ENCODE measurements around the gene CDKN2B-AS1. TPM values are rescaled to one million over a fixed set of nuclear protein-coding genes. Genes with fewer than 3 reads are reported as not detected.

Gene CDKN2B-AS1
- total RNA-seq, 1 donor from 2014 or later = not detected

DNA sequence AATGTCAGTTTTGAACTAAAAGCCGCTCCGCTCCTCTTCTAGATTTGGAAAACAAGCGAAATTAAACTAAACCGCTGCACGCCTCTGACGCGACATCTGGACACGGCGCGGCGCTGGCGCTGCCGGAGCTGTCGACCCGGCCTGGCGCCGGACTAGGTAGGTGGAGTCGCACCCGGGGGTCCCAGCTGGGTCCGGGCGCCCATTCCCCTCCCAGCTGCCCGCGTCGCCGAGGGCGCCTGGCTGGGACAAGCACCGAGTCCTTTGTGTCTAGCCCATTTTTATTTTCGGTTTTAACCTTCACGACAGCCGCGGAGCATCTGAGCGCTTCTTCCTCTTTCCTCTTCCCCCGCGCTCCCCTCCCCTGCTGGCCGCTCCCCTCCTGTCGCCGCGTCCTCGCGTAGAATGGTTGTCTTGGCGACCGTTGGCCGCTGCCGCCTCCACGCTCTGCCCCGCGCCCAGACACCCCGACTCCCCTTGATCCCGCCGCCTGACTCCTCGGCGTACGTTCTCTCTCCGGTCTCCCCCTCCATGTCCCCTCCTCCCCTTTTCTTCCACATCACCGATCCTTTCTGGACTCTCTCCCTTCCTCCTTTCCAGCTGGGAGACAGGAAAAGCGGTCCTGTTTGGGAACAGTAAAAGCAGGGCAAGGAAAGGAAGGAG, 545 bp downstream of the CDKN2B-AS1 start:
- H3K4me2 ChIP-seq = peak overlapping the region; percentile 95
- H2AFZ ChIP-seq (replicated peaks) = peak overlapping the region; percentile 60
- peaks cover 6% of the 10 kb centered on the region for H3K4me1 ChIP-seq
- peaks cover 18% of the 10 kb centered on the region for H3K4me1 Mint-ChIP-seq
- no peaks in the 10 kb centered on the region for H3K9me3 ChIP-seq (ENCODE audit: low read depth)
- peak overlapping the region; percentile 91 for H3K4me3 Mint-ChIP-seq
- H3K27ac Mint-ChIP-seq = no peak overlapping the region
- peak overlapping the region; percentile 57 for H3K4me3 ChIP-seq
- H3K79me2 ChIP-seq (ENCODE audit: low read depth) = no peaks in the 10 kb centered on the region
- H3K27ac ChIP-seq = no peak overlapping the region
- peaks cover 100% of the 10 kb centered on the region for H3K27me3 ChIP-seq
- H3K36me3 ChIP-seq = no peaks in the 10 kb centered on the region
- peak; percentile 87 for DNase-seq (ENCODE audit: low spot score)
- peaks cover 34% of the 10 kb centered on the region for H3F3A ChIP-seq (ENCODE audit: low read depth)
- peaks cover 62% of the 10 kb centered on the region for H3K27me3 Mint-ChIP-seq (ENCODE audit: insufficient read depth, low read depth)
- H3K36me3 Mint-ChIP-seq = peaks cover 2% of the 10 kb centered on the region
- TF ChIP-seq EZH2 (IDR thresholded peaks at IDR 0.05) = peak; percentile 94
- TF ChIP-seq, protein P1, sequence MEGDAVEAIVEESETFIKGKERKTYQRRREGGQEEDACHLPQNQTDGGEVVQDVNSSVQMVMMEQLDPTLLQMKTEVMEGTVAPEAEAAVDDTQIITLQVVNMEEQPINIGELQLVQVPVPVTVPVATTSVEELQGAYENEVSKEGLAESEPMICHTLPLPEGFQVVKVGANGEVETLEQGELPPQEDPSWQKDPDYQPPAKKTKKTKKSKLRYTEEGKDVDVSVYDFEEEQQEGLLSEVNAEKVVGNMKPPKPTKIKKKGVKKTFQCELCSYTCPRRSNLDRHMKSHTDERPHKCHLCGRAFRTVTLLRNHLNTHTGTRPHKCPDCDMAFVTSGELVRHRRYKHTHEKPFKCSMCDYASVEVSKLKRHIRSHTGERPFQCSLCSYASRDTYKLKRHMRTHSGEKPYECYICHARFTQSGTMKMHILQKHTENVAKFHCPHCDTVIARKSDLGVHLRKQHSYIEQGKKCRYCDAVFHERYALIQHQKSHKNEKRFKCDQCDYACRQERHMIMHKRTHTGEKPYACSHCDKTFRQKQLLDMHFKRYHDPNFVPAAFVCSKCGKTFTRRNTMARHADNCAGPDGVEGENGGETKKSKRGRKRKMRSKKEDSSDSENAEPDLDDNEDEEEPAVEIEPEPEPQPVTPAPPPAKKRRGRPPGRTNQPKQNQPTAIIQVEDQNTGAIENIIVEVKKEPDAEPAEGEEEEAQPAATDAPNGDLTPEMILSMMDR (IDR thresholded peaks at IDR 0.05) = no peak
- H3K9me3 Mint-ChIP-seq = no peaks in the 10 kb centered on the region
- H3K9ac ChIP-seq = no peak overlapping the region
- peaks cover 69% of the 10 kb centered on the region for H4K20me1 ChIP-seq (ENCODE audit: low read depth)

DNA sequence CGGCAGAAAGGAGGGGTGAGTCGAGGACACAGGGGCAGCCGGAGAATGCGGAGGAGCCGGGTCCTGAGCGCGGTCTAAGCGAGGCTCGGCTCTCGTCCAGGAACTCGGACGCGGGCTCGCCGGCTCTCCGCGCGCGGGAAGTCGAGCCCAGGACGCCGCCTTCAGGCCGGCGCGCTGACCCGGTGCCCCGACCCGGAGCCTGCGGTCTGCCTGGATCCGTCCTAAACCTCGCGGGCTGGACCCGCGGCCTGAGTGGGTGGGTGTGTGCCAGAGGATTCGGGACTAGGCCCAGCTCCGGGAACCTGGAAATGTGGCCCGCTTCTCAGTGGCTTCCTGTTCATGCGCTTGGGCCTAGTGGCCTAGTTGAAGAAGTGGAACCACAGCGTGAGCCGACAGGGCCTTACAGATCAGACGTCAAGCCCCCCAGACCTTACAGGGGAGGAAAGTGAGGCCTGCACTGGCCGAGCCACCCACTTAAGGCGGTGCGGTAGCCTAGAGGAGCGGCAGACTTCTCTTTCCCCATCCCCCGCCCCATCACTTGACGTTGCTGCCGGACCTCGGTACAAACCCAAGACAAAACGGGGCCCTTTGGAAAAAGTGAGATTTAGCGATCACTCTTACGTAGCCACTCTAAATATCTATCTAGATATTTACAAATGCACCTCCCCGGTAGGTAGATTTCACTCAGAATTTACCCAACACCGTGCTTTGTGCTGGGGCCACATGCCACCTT, 1.2 kb downstream of the CDKN2B-AS1 start:
- DNase-seq (ENCODE audit: low spot score) = peak; percentile 76
- Mint-ChIP-seq H3K4me3 (peak overlapping the region; percentile 91), H3K27me3 (ENCODE audit: insufficient read depth, low read depth) (peaks cover 60% of the 10 kb centered on the region), H3K36me3 (peaks cover 2% of the 10 kb centered on the region), H3K9me3 (no peaks in the 10 kb centered on the region), H3K4me1 (peaks cover 18% of the 10 kb centered on the region), H3K27ac (no peak overlapping the region)
- H4K20me1 ChIP-seq (ENCODE audit: low read depth) = peaks cover 62% of the 10 kb centered on the region
- H3K4me2 ChIP-seq = peak overlapping the region; percentile 95
- H3K36me3 ChIP-seq = no peaks in the 10 kb centered on the region
- TF ChIP-seq EZH2phosphoT487 (IDR thresholded peaks at IDR 0.05) = peak; percentile 95
- TF ChIP-seq EZH2 (IDR thresholded peaks at IDR 0.05) = peak; percentile 91
- TF ChIP-seq, protein P1 (IDR thresholded peaks at IDR 0.05) = peak; percentile 39
- no peaks in the 10 kb centered on the region for H3K79me2 ChIP-seq (ENCODE audit: low read depth)
- H3F3A ChIP-seq (ENCODE audit: low read depth) = peaks cover 34% of the 10 kb centered on the region
- H3K4me1 ChIP-seq = peaks cover 6% of the 10 kb centered on the region
- H2AFZ ChIP-seq (replicated peaks) = peak overlapping the region; percentile 60
- no peaks in the 10 kb centered on the region for H3K9me3 ChIP-seq (ENCODE audit: low read depth)
- peak overlapping the region; percentile 57 for H3K4me3 ChIP-seq
- H3K9ac ChIP-seq = no peak overlapping the region
- no peak overlapping the region for H3K27ac ChIP-seq
- H3K27me3 ChIP-seq = peaks cover 100% of the 10 kb centered on the region

DNA sequence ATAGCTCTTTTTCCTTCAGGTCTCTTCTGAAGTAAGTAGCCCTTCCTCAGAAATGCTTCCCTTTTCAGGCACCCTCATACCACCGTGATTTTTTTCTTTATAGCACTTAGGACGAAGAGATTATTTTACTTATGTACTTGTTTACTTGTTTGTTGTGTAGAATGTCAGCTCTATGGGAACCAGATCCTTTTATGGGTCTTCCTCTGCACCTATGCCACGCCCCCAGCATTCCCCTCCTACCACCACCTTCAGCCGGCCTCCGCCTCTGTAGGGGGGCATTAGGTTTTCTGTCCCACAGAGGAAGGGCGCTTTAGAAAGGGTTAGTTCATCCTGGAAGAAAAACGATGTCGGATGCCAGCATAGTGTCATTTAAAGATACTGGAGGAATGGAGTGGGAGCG, 1.8 kb downstream of the CDKN2B-AS1 start:
- Mint-ChIP-seq H3K27me3 (ENCODE audit: insufficient read depth, low read depth) (peaks cover 61% of the 10 kb centered on the region), H3K4me1 (peaks cover 18% of the 10 kb centered on the region), H3K4me3 (peak overlapping the region; percentile 91), H3K36me3 (peaks cover 2% of the 10 kb centered on the region), H3K27ac (no peak overlapping the region), H3K9me3 (no peaks in the 10 kb centered on the region)
- no peaks in the 10 kb centered on the region for H3K9me3 ChIP-seq (ENCODE audit: low read depth)
- TF ChIP-seq, protein P1 (IDR thresholded peaks at IDR 0.05) = no peak
- peak; percentile 6 for TF ChIP-seq EZH2 (IDR thresholded peaks at IDR 0.05)
- peak; percentile 15 for TF ChIP-seq EZH2phosphoT487 (IDR thresholded peaks at IDR 0.05)
- H3K4me2 ChIP-seq = peak overlapping the region; percentile 95
- no peaks in the 10 kb centered on the region for H3K79me2 ChIP-seq (ENCODE audit: low read depth)
- no peak overlapping the region for H2AFZ ChIP-seq (replicated peaks)
- H4K20me1 ChIP-seq (ENCODE audit: low read depth) = peaks cover 59% of the 10 kb centered on the region
- H3K27ac ChIP-seq = no peak overlapping the region
- peak overlapping the region; percentile 57 for H3K4me3 ChIP-seq
- H3K27me3 ChIP-seq = peaks cover 100% of the 10 kb centered on the region
- peaks cover 34% of the 10 kb centered on the region for H3F3A ChIP-seq (ENCODE audit: low read depth)
- H3K4me1 ChIP-seq = peaks cover 6% of the 10 kb centered on the region
- peak; percentile 51 for DNase-seq (ENCODE audit: low spot score)
- H3K9ac ChIP-seq = no peak overlapping the region
- no peaks in the 10 kb centered on the region for H3K36me3 ChIP-seq

All from neural progenitor cell (in vitro differentiated cells).